ENCODE data around the gene CHSY3. TPM values are rescaled to one million over a fixed set of nuclear protein-coding genes. Genes with fewer than 3 reads are reported as not detected.

The CHSY3 gene
- total and polyA plus RNA-seq, 2 donors (not counting 1 experiment from before 2014, with no cell fraction given), result 0.51 to 0.99 TPM

- Histone ChIP-seq H3K9ac (ENCODE audit: insufficient read depth, low read length) (no peak overlapping the region), H3K36me3 (ENCODE audit: control insufficient read depth, insufficient read depth, low read length) (no peaks in the 10 kb centered on the region), H2AFZ (ENCODE audit: low read length) (no peak overlapping the region), H3K4me1 (ENCODE audit: control insufficient read depth, extremely low read depth, insufficient read depth, low read length) (no peaks in the 10 kb centered on the region), H3K27ac (ENCODE audit: insufficient read depth, low read length) (no peak overlapping the region), H3K4me3 (replicated peaks in 1 of 4; ENCODE audit: control extremely low read depth in 1 of 4, insufficient read depth in 1 of 4, low read depth in 3 of 4, low read length in 4 of 4) (no peak overlapping the region), H3K9me3 (ENCODE audit: control insufficient read depth, insufficient read depth, low read depth, low read length) (no peaks in the 10 kb centered on the region), H3K4me2 (ENCODE audit: extremely low read depth, insufficient read depth, low read length) (no peak overlapping the region), H3K79me2 (ENCODE audit: control insufficient read depth, insufficient read depth, low read length) (no peaks in the 10 kb centered on the region), H3K27me3 (ENCODE audit: control insufficient read depth, insufficient read depth, low read length) (no peaks in the 10 kb centered on the region), H4K20me1 (ENCODE audit: control insufficient read depth, extremely low read depth, insufficient read depth, low read length) (no peaks in the 10 kb centered on the region)
- TF ChIP-seq CTCF (conservative IDR thresholded peaks at IDR 0.05 in 1 of 2, IDR thresholded peaks at IDR 0.05 in 1 of 2; ENCODE audit: low read depth in 1 of 2, low read length in 2 of 2) (no peak), EZH2 (IDR thresholded peaks at IDR 0.05; ENCODE audit: low read length, missing control alignments) (no peak)
- DNase-seq (ENCODE audit: low read depth in 2 of 2), result no peak
Measured at GRCh38 chr5:130011986-130012385, 107.7 kb downstream of the CHSY3 start.

GRCh38 chr5:130017173-130017572 is 112.9 kb downstream of the CHSY3 start:
- H3K9me3 ChIP-seq (ENCODE audit: control insufficient read depth, insufficient read depth, low read depth, low read length), result no peaks in the 10 kb centered on the region
- no peaks in the 10 kb centered on the region for H3K36me3 ChIP-seq (ENCODE audit: control insufficient read depth, insufficient read depth, low read length)
- no peak overlapping the region for H3K4me2 ChIP-seq (ENCODE audit: extremely low read depth, insufficient read depth, low read length)
- no peaks in the 10 kb centered on the region for H3K4me1 ChIP-seq (ENCODE audit: control insufficient read depth, extremely low read depth, insufficient read depth, low read length)
- DNase-seq (ENCODE audit: low read depth in 2 of 2), result no peak
- H3K27me3 ChIP-seq (ENCODE audit: control insufficient read depth, insufficient read depth, low read length), result no peaks in the 10 kb centered on the region
- H3K79me2 ChIP-seq (ENCODE audit: control insufficient read depth, insufficient read depth, low read length), result no peaks in the 10 kb centered on the region
- no peaks in the 10 kb centered on the region for H4K20me1 ChIP-seq (ENCODE audit: control insufficient read depth, extremely low read depth, insufficient read depth, low read length)
- H2AFZ ChIP-seq (ENCODE audit: low read length), result no peak overlapping the region
- no peak overlapping the region for H3K27ac ChIP-seq (ENCODE audit: insufficient read depth, low read length)
- no peak overlapping the region for H3K9ac ChIP-seq (ENCODE audit: insufficient read depth, low read length)
- no peak overlapping the region for H3K4me3 ChIP-seq (replicated peaks in 1 of 4; ENCODE audit: control extremely low read depth in 1 of 4, insufficient read depth in 1 of 4, low read depth in 3 of 4, low read length in 4 of 4)
- TF ChIP-seq CTCF (conservative IDR thresholded peaks at IDR 0.05 in 1 of 2, IDR thresholded peaks at IDR 0.05 in 1 of 2; ENCODE audit: low read depth in 1 of 2, low read length in 2 of 2), result no peak
- TF ChIP-seq EZH2 (IDR thresholded peaks at IDR 0.05; ENCODE audit: low read length, missing control alignments), result no peak

- no peak for DNase-seq (ENCODE audit: low read depth in 2 of 2)
- H3K4me3 ChIP-seq (replicated peaks in 1 of 4; ENCODE audit: control extremely low read depth in 1 of 4, insufficient read depth in 1 of 4, low read depth in 3 of 4, low read length in 4 of 4), result no peak overlapping the region
- H3K9me3 ChIP-seq (ENCODE audit: control insufficient read depth, insufficient read depth, low read depth, low read length), result no peaks in the 10 kb centered on the region
- no peak overlapping the region for H2AFZ ChIP-seq (ENCODE audit: low read length)
- no peak for TF ChIP-seq CTCF (conservative IDR thresholded peaks at IDR 0.05 in 1 of 2, IDR thresholded peaks at IDR 0.05 in 1 of 2; ENCODE audit: low read depth in 1 of 2, low read length in 2 of 2)
- no peak for TF ChIP-seq EZH2 (IDR thresholded peaks at IDR 0.05; ENCODE audit: low read length, missing control alignments)
- no peak overlapping the region for H3K4me2 ChIP-seq (ENCODE audit: extremely low read depth, insufficient read depth, low read length)
- no peak overlapping the region for H3K9ac ChIP-seq (ENCODE audit: insufficient read depth, low read length)
- no peaks in the 10 kb centered on the region for H3K27me3 ChIP-seq (ENCODE audit: control insufficient read depth, insufficient read depth, low read length)
- H3K36me3 ChIP-seq (ENCODE audit: control insufficient read depth, insufficient read depth, low read length), result no peaks in the 10 kb centered on the region
- H3K79me2 ChIP-seq (ENCODE audit: control insufficient read depth, insufficient read depth, low read length), result no peaks in the 10 kb centered on the region
- no peaks in the 10 kb centered on the region for H3K4me1 ChIP-seq (ENCODE audit: control insufficient read depth, extremely low read depth, insufficient read depth, low read length)
- H4K20me1 ChIP-seq (ENCODE audit: control insufficient read depth, extremely low read depth, insufficient read depth, low read length), result no peaks in the 10 kb centered on the region
- H3K27ac ChIP-seq (ENCODE audit: insufficient read depth, low read length), result no peak overlapping the region
Measured at GRCh38 chr5:130018641-130019040, 114.4 kb downstream of the CHSY3 start.

Data from fibroblast of lung (primary cell).